Esophagus muscularis mucosa (tissue), 4 donors: Measurements from ENCODE around the gene CDC42EP4. TPM values are rescaled to one million over a fixed set of nuclear protein-coding genes. Genes with fewer than 3 reads are reported as not detected.

Source experiments
- DNase-seq: peaks from one replicate; pipeline ENCODE4 v3.0.0-alpha.2; 2017; ENCODE audit errors: extremely low spot score
- H3K27ac ChIP-seq, 4 donors: fragments of 200-600 bp; sonication (generic); replicated peaks in 1 of 4; 1 replicate in 3 of 4; 2 replicates in 1 of 4; pipeline ENCODE4 v1.5.1; 2016 to 2019; ENCODE audit warnings: mild to moderate bottlenecking in 1 of 4
- H3K27me3 ChIP-seq, 4 donors: fragments of 200-600 bp; sonication (generic); one replicate each; pipeline versions ENCODE4 v1.5.1 to v1.6.0; 2016 to 2019
- H3K36me3 ChIP-seq, 4 donors: fragments of 200-600 bp; sonication (generic); one replicate each; pipeline ENCODE4 v1.5.1; 2016 to 2019
- H3K4me1 ChIP-seq, 4 donors: fragments of 200-600 bp; sonication (generic); one replicate each; pipeline ENCODE4 v1.5.1; 2016 to 2019
- H3K4me3 ChIP-seq, 4 donors: fragments of 200-600 bp; sonication (generic); 1 replicate in 2 of 4; 2 replicates in 2 of 4; pipeline ENCODE4 v1.5.1; 2016 to 2019; ENCODE audit warnings: mild to moderate bottlenecking in 4 of 4, moderate library complexity in 1 of 4
- H3K9me3 ChIP-seq, 4 donors: fragments of 200-600 bp; sonication (generic); 1 replicate in 3 of 4; 2 replicates in 1 of 4; pipeline ENCODE4 v1.5.1; 2016 to 2019
- CTCF ChIP-seq, 3 experiments: fragments of 200-600 bp in 2 of 3; fragments of 450-650 bp in 1 of 3; sonication (generic) in 2 of 3; IDR thresholded peaks; one replicate each; pipeline ENCODE4 v1.5.1; 2017 to 2019; ENCODE audit warnings: antibody characterized with exemption in 3 of 3, mild to moderate bottlenecking in 2 of 3, moderate library complexity in 1 of 3
- EP300 ChIP-seq: sonication (generic); formaldehyde crosslinking; IDR thresholded peaks from one replicate; pipeline ENCODE4 v1.6.1; 2017; ENCODE audit warnings: antibody characterized with exemption
- POLR2A ChIP-seq: fragments of 450-650 bp; IDR thresholded peaks from one replicate; pipeline ENCODE4 v1.6.1; 2017; ENCODE audit warnings: antibody characterized with exemption, moderate library complexity, mild to moderate bottlenecking, low read depth
- POLR2AphosphoS5 ChIP-seq, 2 donors: sonication (generic); formaldehyde crosslinking; IDR thresholded peaks; one replicate each; pipeline ENCODE4 v1.6.1; 2017; ENCODE audit warnings: antibody characterized with exemption in 2 of 2
- WGBS: methylation state at CpG from one replicate; pipeline ENCODE4 v1.1.5; 2018; 5-methylcytosine and 5-hydroxymethylcytosine counted together
- intact Hi-C: fragments of 100-400 bp; cut with DNase I; formaldehyde crosslinking; loops from one replicate; pipeline ENCODE4 v1.15.1; 2023
- total RNA-seq, 4 donors: library from RNA; depleted of rRNA; stranded (reverse); fragments of >200 nt; gene quantifications; one replicate each; pipeline versions ENCODE4 v1.1.0 to v1.2.1, GENCODE V29; 2016

Gene CDC42EP4
- total RNA-seq, 4 donors from 2014 or later, result 48.6 to 129 (median 104) TPM

- TF ChIP-seq POLR2A (no peak), POLR2AphosphoS5 (IDR thresholded peaks at IDR 0.05) (no peak), EP300 (no peak), CTCF (IDR thresholded peaks at IDR 0.05) (no peak)
- Histone ChIP-seq H3K4me1 (peaks cover 70 to 90% (median 77%) of the 10 kb centered on the region in 4 donors), H3K27me3 (no peaks in the 10 kb centered on the region), H3K4me3 (no peak overlapping the region), H3K36me3 (peaks cover 18 to 57% (median 35%) of the 10 kb centered on the region in 4 donors), H3K27ac (peak overlapping the region in 1 of 4 donors; percentile 78), H3K9me3 (no peaks in the 10 kb centered on the region)
- WGBS, result 94% methylated on average over 9 of the region's 9 CpGs
- DNase-seq, result no peak
- intact Hi-C loops, result no loop called here
Observed at GRCh38 chr17:73282629-73283028, 29.2 kb downstream of the CDC42EP4 start.

- TF ChIP-seq POLR2A (no peak), CTCF (IDR thresholded peaks at IDR 0.05) (no peak), POLR2AphosphoS5 (IDR thresholded peaks at IDR 0.05) (no peak), EP300 (no peak)
- H3K4me3 ChIP-seq, result no peak overlapping the region
- WGBS, result 84% methylated on average over 7 of the region's 7 CpGs
- H3K4me1 ChIP-seq, result peaks cover 69 to 90% (median 75%) of the 10 kb centered on the region in 4 donors
- peak overlapping the region in 1 of 4 donors; percentile 78 for H3K27ac ChIP-seq
- H3K36me3 ChIP-seq, result peaks cover 18 to 57% (median 35%) of the 10 kb centered on the region in 4 donors
- no peak for DNase-seq
- intact Hi-C loops, result no loop called here
- no peaks in the 10 kb centered on the region for H3K27me3 ChIP-seq
- no peaks in the 10 kb centered on the region for H3K9me3 ChIP-seq
Observed at GRCh38 chr17:73281928-73282327, 29.9 kb downstream of the CDC42EP4 start.

- DNase-seq, result no peak
- WGBS, result 95% methylated on average over 12 of the region's 12 CpGs
- Histone ChIP-seq H3K9me3 (no peaks in the 10 kb centered on the region), H3K4me1 (peaks cover 52 to 72% (median 57%) of the 10 kb centered on the region in 4 donors), H3K27ac (peak overlapping the region in 2 of 4 donors; percentile 81 to 85), H3K4me3 (no peak overlapping the region), H3K36me3 (peaks cover 7 to 42% (median 23%) of the 10 kb centered on the region in 4 donors), H3K27me3 (no peaks in the 10 kb centered on the region)
- TF ChIP-seq CTCF (IDR thresholded peaks at IDR 0.05), result no peak
- TF ChIP-seq EP300, result no peak
- TF ChIP-seq POLR2A, result no peak
- TF ChIP-seq POLR2AphosphoS5 (IDR thresholded peaks at IDR 0.05), result no peak
- intact Hi-C loops, result no loop called here
Observed at GRCh38 chr17:73280191-73280590, 31.6 kb downstream of the CDC42EP4 start.

- peaks cover 48 to 67% (median 52%) of the 10 kb centered on the region in 4 donors for H3K4me1 ChIP-seq
- no peaks in the 10 kb centered on the region for H3K9me3 ChIP-seq
- intact Hi-C loops, result no loop called here
- no peak for DNase-seq
- H3K4me3 ChIP-seq, result no peak overlapping the region
- H3K27me3 ChIP-seq, result no peaks in the 10 kb centered on the region
- TF ChIP-seq POLR2A, result no peak
- no peak for TF ChIP-seq EP300
- no peak for TF ChIP-seq POLR2AphosphoS5 (IDR thresholded peaks at IDR 0.05)
- no peak for TF ChIP-seq CTCF (IDR thresholded peaks at IDR 0.05)
- H3K36me3 ChIP-seq, result peaks cover 2 to 38% (median 18%) of the 10 kb centered on the region in 4 donors
- H3K27ac ChIP-seq, result peak overlapping the region in 3 of 4 donors; percentile 79 to 85 (median 81)
- WGBS, result 82% methylated on average over 5 of the region's 7 CpGs
Observed at GRCh38 chr17:73279704-73280103, 32.1 kb downstream of the CDC42EP4 start.
